ENCODE measurements around the gene FNBP1.

- no peak for TF ChIP-seq NFRKB (IDR thresholded peaks at IDR 0.05)
- no peak for TF ChIP-seq TARDBP (IDR thresholded peaks at IDR 0.05)
- TF ChIP-seq FOXM1 (IDR thresholded peaks at IDR 0.05; ENCODE audit: borderline replicate concordance), result no peak
- TF ChIP-seq ARNT (IDR thresholded peaks at IDR 0.05), result no peak
- TF ChIP-seq ZNF384 (IDR thresholded peaks at IDR 0.05), result no peak
- no peak for TF ChIP-seq HDGF (IDR thresholded peaks at IDR 0.05; ENCODE audit: borderline replicate concordance)
- TF ChIP-seq FOXK2 (IDR thresholded peaks at IDR 0.05), result no peak
Observed at GRCh38 chr9:129884220-129885017, 158.6 kb downstream of the FNBP1 start.
